Measurements from ENCODE around the gene CCSER1. TPM values are rescaled to one million over a fixed set of nuclear protein-coding genes. Genes with fewer than 3 reads are reported as not detected.

Gene CCSER1
- polyA plus RNA-seq, 3 donors, result 0.09 to 0.75 (median 0.13) TPM

- Histone ChIP-seq H4K20me1 (ENCODE audit: insufficient read depth, low read length) (no peaks in the 10 kb centered on the region), H3K4me3 (replicated peaks in 1 of 3; ENCODE audit: low read depth in 2 of 3, low read length in 3 of 3) (no peak overlapping the region), H3K27me3 (ENCODE audit: control insufficient read depth in 2 of 2, insufficient read depth in 2 of 2, low read length in 2 of 2) (no peaks in the 10 kb centered on the region), H3K4me1 (ENCODE audit: control insufficient read depth in 1 of 2, insufficient read depth in 2 of 2, low read length in 2 of 2) (no peaks in the 10 kb centered on the region), H3K79me2 (ENCODE audit: insufficient read depth, low read length) (no peaks in the 10 kb centered on the region), H2AFZ (ENCODE audit: insufficient read depth, low read depth, low read length, poor library complexity, severe bottlenecking) (no peak overlapping the region), H3K9ac (ENCODE audit: insufficient read depth, low read length, poor library complexity, severe bottlenecking) (no peak overlapping the region), H3K36me3 (replicated peaks in 1 of 2; ENCODE audit: control insufficient read depth in 1 of 2, insufficient read depth in 2 of 2, low read length in 2 of 2) (no peaks in the 10 kb centered on the region), H3K9me3 (replicated peaks in 1 of 2; ENCODE audit: control insufficient read depth in 1 of 2, insufficient read depth in 1 of 2, low read length in 2 of 2) (no peaks in the 10 kb centered on the region), H3K4me2 (replicated peaks; ENCODE audit: extremely low read depth, low read length, poor library complexity, severe bottlenecking) (no peak overlapping the region), H3K27ac (ENCODE audit: low read depth in 1 of 2, low read length in 2 of 2) (no peak overlapping the region)
- no peaks in the 10 kb centered on the region for H3K4me1 Mint-ChIP-seq
- H3K9me3 Mint-ChIP-seq, result peaks cover 0 to 8% (median 2%) of the 10 kb centered on the region in 7 donors
- intact Hi-C loops (cut with micrococcal nuclease), result no loop called here
- no peak for TF ChIP-seq CTCF (IDR thresholded peaks at IDR 0.05)
- no peak for DNase-seq
- no peak overlapping the region for H3K4me3 Mint-ChIP-seq
- H3K27ac Mint-ChIP-seq, result no peak overlapping the region
- no peaks in the 10 kb centered on the region for H3K27me3 Mint-ChIP-seq (ENCODE audit: low read depth in 3 of 3)
- no CpG with 5 or more reads among the region's 1 CpG for WGBS (ENCODE audit: insufficient coverage)
- no peaks in the 10 kb centered on the region for H3K36me3 Mint-ChIP-seq
These were observed 632.9 kb downstream of the CCSER1 start for GRCh38 chr4:90760059-90760458.

- no peak overlapping the region for H3K27ac Mint-ChIP-seq
- no peak overlapping the region for H3K9ac ChIP-seq (ENCODE audit: insufficient read depth, low read length, poor library complexity, severe bottlenecking)
- no peak overlapping the region for H3K4me3 Mint-ChIP-seq
- no peak for TF ChIP-seq CTCF (IDR thresholded peaks at IDR 0.05)
- H3K4me1 Mint-ChIP-seq, result no peaks in the 10 kb centered on the region
- H3K27me3 ChIP-seq (ENCODE audit: control insufficient read depth in 2 of 2, insufficient read depth in 2 of 2, low read length in 2 of 2), result no peaks in the 10 kb centered on the region
- H3K79me2 ChIP-seq (ENCODE audit: insufficient read depth, low read length), result no peaks in the 10 kb centered on the region
- H4K20me1 ChIP-seq (ENCODE audit: insufficient read depth, low read length), result no peaks in the 10 kb centered on the region
- no peak for DNase-seq
- H3K36me3 Mint-ChIP-seq, result no peaks in the 10 kb centered on the region
- H3K27me3 Mint-ChIP-seq (ENCODE audit: low read depth in 3 of 3), result no peaks in the 10 kb centered on the region
- no peak overlapping the region for H3K27ac ChIP-seq (ENCODE audit: low read depth in 1 of 2, low read length in 2 of 2)
- intact Hi-C loops (cut with micrococcal nuclease), result no loop called here
- WGBS (ENCODE audit: insufficient coverage), result no CpG with 5 or more reads among the region's 2 CpGs
- no peak overlapping the region for H3K4me2 ChIP-seq (replicated peaks; ENCODE audit: extremely low read depth, low read length, poor library complexity, severe bottlenecking)
- no peaks in the 10 kb centered on the region for H3K36me3 ChIP-seq (replicated peaks in 1 of 2; ENCODE audit: control insufficient read depth in 1 of 2, insufficient read depth in 2 of 2, low read length in 2 of 2)
- no peak overlapping the region for H3K4me3 ChIP-seq (replicated peaks in 1 of 3; ENCODE audit: low read depth in 2 of 3, low read length in 3 of 3)
- H3K4me1 ChIP-seq (ENCODE audit: control insufficient read depth in 1 of 2, insufficient read depth in 2 of 2, low read length in 2 of 2), result no peaks in the 10 kb centered on the region
- peaks cover 0 to 6% (median 3%) of the 10 kb centered on the region in 7 donors for H3K9me3 Mint-ChIP-seq
- no peak overlapping the region for H2AFZ ChIP-seq (ENCODE audit: insufficient read depth, low read depth, low read length, poor library complexity, severe bottlenecking)
- H3K9me3 ChIP-seq (replicated peaks in 1 of 2; ENCODE audit: control insufficient read depth in 1 of 2, insufficient read depth in 1 of 2, low read length in 2 of 2), result no peaks in the 10 kb centered on the region
These were observed 639.6 kb downstream of the CCSER1 start for GRCh38 chr4:90766837-90767236.

Measured in CD14-positive monocyte (primary cell).